Coronary artery (tissue), 2 donors: ENCODE data around the gene FAM72A.
A peak's percentile ranks its signal among the peaks of the same experiment; 100 is the strongest.
"Not testable (repeated sequence)": the region's sequence is repeated elsewhere in the genome, so short reads cannot be mapped to it uniquely, and the experiment has no call there.

Experiments used
- DNase-seq: peaks from one replicate; pipeline ENCODE4 v3.0.0-alpha.2; 2017; ENCODE audit warnings: low spot score
- H3K27ac ChIP-seq, 2 donors: fragments of 200-600 bp; sonication (generic); one replicate each; pipeline ENCODE4 v1.5.1; 2016 to 2019
- H3K4me3 ChIP-seq: fragments of 200-600 bp; sonication (generic); 2 replicates; pipeline ENCODE4 v1.5.1; 2016; ENCODE audit warnings: mild to moderate bottlenecking, moderate library complexity

The FAM72A gene

DNA sequence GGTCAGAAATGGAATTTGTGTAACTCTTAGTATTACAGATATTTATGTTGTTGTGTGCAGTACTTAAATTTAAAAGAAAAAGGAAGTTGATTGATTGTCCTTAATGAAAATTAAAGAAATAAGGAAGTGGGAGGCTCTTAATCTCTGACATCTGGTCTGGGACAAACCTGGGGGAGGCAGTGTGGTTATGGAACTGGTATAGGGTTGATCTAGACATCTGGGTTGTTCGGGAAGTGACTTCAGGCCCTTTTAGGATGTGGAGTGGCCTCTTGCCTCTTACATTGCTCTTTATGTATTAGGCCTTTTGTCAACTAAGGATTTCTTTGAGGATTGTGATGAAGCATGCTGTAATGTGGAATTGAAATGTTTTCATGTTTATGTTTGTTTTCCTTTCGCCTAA lies 16.1 kb upstream of the FAM72A start:
- not testable (repeated sequence) for H3K27ac ChIP-seq, H3K4me3 ChIP-seq, DNase-seq

DNA sequence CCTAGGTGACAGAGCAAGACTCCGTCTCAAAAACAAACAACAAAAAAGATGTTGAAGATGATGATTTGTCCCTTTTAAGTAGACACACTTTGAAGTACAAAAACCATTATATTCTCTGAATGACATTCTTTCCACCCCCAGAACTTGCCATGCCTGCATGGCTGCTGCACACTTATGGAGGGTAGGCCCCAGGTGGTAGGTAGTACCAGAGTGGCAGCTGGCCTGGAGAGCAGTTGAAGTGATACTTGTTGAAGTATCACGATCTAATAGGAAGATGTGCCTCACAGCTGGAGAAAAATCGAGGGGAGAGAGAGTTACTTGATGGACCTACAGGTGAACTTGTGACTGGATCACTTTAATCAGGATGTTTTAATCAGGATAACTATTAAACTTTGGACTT lies 15.6 kb upstream of the FAM72A start:
- DNase-seq, H3K4me3 ChIP-seq: not testable (repeated sequence)

DNA sequence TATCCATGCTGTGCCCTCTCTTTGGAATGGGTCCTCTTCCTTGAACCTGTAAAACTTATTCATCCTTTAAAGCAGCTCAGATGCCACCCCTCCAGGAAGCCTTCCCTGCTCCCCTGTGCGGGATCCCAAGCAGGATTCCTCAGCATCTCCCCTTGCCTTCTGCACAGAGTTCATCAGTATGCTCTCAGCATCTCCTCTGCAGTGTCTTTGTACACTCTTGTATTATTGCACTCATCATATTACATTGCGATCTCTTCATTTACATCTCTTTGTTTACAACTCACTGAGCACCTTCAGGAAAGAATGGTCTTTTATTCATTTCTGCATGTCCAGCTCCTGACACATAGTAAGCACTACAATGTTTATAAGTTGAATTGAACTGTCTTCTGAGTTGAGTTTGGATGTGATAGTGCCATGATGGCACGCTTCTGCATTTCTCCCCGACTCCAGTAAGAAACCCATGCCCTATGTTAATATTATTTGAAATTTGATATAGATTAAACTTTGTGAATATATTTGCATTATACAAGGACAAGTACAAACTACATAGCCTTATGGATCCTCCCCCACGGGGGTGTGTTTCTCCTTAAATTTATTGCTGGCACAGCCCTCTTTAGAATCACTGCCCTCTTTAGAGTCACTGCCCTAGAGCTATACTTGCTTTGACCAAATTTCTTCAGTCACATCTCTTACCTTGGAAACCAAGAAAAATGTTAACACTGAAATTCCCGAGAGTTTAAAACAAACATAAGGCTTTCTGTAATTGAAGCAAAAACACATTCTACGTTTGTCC lies 13.2 kb upstream of the FAM72A start:
- H3K27ac ChIP-seq, DNase-seq, H3K4me3 ChIP-seq: not testable (repeated sequence)

More for the DNA sequence above, 15.6 kb upstream of the FAM72A start:
- not testable (repeated sequence) for H3K27ac ChIP-seq

DNA sequence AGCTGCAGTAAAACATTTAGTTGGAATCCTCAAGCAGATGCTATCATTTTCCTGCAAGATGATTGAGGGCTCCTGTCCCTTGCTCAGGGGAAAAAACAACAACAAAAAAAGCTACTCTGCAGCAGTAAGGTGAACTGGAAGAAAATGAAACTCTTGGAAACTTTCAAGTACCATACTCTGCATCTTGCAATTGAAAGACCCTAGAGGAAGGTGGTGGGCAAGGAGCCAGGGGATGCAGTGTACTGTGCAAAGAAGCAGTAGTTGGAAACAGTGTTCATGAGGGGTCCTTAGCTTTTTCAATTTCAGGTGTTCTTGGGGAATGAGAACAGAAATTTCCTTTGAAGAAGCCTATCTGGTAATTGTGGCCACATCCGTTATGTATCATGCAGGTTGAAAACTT lies 8.2 kb upstream of the FAM72A start:
- DNase-seq, H3K27ac ChIP-seq, H3K4me3 ChIP-seq: not testable (repeated sequence)

DNA sequence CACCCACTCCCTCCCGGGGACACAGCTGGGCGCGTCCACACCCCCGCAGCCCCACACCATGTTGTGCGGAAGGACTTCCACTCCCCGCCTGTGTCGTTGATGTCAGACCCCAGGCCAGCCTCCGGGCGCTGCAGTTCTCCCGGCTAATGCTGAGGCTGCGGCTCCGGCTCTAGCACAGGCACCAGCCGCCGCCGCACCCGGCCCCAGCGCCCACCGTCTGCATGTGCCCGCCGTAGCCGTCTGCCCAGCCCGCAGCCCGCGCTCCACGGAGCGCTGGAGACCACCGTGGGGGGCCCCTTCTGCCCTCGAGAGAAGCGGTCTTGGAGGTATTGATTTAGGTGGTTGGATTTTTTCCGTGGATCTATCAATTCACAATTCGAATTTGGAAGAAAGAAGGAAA lies 2.9 kb upstream of the FAM72A start:
- Histone ChIP-seq H3K27ac (peak overlapping the region in 1 of 2 donors; percentile 56), H3K4me3 (peak overlapping the region; percentile 60)
- not testable (repeated sequence) for DNase-seq

DNA sequence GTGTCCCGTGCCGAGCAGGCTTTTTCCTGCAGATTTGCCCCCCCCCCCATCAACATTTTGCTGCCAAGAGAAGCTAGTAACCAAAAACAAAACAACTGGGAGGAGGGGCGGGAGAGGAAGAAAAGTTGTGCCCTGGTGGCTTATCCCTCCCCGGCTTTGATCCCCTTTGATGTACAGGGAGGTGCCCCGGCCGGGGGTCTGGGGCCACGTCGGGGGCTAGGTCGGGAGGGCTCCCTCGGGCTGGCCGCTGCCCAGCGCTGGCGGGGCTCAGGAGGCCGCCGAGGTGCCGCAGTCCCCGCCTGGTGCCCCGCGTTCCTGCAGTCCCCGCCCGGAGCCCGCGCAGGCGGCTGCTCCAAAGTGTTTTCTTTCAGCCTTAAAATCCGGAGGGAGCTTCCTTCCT lies 2.2 kb upstream of the FAM72A start:
- DNase-seq, result peak; percentile 64
- peak overlapping the region; percentile 76 for H3K4me3 ChIP-seq
- peak overlapping the region in 1 of 2 donors; percentile 89 for H3K27ac ChIP-seq

DNA sequence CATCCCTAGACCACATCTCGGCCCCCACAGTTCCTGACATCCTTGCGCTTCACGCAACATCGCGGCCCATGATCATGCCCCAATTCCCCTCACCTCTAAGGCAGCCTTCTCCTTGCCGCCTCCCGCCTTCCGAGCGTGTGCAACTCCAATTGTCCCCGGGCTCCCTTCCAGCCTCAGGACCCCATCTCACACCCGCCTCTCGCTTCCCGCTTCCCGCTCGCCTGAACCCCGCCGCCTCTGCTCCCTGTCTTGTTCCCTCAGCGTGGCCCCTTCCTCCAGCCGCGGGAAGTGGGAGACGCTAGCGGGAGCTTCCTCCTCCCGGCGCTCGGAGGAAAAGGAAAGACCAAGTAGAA lies 1.5 kb upstream of the FAM72A start:
- H3K27ac ChIP-seq, result peak overlapping the region in 1 of 2 donors; percentile 84
- DNase-seq, result not testable (repeated sequence)
- H3K4me3 ChIP-seq, result peak overlapping the region; percentile 66

DNA sequence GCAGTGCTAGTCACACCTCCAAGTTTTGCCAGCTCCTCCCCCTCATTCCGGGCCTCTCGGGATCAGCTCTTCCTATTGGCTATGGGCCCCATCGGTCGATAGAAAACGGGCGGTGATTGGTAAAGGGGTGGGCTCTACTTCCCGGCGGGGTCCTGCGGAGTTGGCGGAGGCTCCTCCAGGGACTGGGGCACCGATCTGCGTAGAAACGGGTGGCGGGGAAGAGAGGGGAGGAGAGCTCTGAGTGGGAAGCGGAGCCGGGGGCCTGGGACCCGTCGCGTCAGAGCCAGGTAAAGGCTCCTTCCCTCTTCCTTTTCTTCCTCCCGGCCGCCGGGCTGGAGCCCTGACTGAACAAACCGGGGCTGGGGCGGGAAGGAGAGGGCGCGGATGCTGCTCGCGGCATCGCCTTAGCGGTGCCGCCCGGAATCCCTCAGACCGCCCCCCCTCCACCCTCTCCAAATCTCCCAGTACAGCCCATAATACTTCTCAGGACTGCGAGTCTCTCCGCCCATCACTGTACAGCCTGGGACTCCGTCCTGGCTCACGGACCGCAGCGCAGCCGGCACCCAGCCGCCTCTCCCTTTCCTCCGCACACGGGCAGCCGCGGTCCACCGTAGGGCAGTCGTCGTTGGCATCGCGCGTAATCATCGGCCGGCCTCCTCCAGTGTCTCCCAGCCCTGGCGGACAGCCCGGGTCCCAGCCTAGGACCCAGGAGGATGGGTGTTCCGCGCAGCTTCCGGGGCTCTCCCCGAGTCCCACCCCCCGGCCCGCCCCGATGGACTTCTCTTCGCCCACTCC lies 922 bp upstream of the FAM72A start, which contains the start of gene SRGAP2:
Gene SRGAP2, plus strand, starts transcription at position 178 of the 795 bp plus-strand sequence. CDS start 2,430 bp downstream, outside the sequence.
- Histone ChIP-seq H3K27ac (peak within 1 kb of the TSS; percentile 73 to 95), H3K4me3 (peak within 1 kb of the TSS; percentile 76)
- peak; percentile 75 for DNase-seq

DNA sequence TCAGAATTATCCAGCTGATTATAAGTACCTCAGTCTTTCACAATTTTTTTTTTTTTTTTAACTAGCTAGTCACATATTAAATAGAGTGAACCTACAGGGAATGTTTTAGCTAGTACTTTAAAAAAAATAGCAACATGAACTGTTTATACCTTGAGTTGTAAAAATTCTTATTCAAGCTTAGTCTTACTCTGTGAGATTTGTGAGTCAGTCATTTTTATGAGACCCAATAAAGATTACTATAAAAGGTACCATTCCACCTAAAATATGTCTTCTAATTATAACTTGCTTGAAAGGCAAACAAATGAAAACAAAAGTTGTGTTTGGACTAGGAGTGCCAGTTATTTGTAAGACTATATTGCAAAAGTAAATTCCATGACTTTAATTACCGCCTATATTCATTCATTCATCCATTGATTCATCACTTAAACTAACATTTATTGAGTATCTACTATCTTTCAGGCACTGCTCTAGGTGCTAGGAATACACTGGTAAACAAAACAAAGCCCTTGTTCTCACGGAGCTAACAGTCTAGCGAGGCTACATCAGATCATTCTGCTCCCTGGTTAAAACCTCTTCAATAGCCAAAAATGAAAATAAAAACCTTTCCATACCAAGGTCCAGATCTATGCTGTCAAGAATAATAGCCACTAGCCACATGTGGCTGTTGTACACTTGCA lies 5.8 kb downstream of the FAM72A start:
- not testable (repeated sequence) for DNase-seq, H3K27ac ChIP-seq, H3K4me3 ChIP-seq

DNA sequence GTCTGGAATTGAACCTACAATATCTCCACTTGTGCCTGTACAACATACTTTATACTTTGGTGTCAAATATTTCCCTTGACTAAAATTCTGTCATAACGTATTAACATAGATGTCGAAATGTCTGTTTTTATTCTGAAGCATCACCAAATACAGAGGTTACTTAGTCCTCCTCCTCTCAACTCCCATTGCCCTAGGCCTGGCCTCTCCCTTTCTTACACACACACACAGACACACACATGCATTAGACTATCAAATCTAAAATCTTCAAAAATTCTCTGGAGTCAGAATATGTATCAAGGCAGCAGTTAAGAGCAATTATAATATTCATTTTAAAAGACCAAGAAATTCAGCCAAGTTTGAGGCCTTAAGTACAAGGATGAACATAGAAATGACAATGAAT lies 7.5 kb downstream of the FAM72A start:
- not testable (repeated sequence) for H3K4me3 ChIP-seq, H3K27ac ChIP-seq, DNase-seq

DNA sequence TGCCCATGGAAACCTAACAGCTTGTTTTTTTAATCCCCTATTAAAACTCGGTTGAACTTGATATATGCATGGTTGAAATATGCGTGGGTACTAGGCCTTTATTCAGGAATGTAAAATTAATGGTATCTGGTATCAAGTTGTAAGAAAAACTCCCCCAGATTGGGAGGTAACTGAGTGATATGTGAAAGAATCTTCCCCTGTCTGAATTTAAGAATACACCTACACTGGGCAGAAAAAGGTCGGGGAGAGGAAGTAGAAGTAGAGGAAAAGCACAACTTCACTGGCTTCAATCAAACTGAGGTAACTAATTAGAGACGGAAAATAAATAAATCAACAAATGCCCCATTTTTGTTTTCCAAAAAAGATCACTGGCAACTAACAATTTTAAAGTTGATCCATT lies 15.8 kb downstream of the FAM72A start:
- H3K4me3 ChIP-seq, DNase-seq, H3K27ac ChIP-seq: not testable (repeated sequence)

DNA sequence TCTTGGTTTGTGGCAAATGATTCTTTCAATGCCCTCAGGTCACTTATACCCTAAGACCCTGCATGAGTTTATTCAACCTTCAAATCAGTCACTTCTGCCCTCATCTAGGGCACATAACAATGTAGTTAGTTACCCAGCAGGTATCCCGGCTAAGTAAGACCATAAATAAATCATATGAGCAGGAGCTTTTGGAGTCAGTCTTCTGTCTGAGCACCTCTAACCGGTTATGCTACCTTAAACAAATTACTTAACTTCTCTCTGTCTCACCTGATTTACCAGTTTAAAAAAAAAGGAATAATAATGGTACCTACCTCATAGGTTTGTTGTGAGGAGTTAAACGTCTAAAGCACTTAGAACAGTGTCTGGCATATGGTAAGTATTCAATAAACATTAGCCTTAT lies 16.9 kb downstream of the FAM72A start:
- not testable (repeated sequence) for H3K27ac ChIP-seq, H3K4me3 ChIP-seq

DNA sequence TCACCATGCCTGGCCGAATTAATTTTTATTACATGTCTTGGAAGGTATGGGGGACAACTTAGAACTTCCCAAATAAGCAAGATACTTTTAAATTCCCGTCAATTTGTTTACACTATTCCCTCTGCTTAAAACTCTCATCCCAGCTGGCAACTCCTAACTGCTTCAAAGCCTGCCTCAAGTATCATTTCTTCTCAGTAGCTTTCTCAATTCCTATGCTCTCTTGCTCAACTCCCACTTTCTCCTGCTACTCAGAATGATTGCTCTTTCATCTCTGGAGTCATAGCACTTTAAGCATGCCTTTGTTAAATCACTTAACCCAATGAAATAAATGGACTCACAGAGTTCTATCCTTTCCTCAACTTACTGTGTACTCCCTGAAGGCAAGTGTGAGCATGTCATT lies 18.9 kb downstream of the FAM72A start:
- not testable (repeated sequence) for DNase-seq, H3K27ac ChIP-seq, H3K4me3 ChIP-seq

More for the DNA sequence above, 16.9 kb downstream of the FAM72A start:
- DNase-seq, result not testable (repeated sequence)

DNA sequence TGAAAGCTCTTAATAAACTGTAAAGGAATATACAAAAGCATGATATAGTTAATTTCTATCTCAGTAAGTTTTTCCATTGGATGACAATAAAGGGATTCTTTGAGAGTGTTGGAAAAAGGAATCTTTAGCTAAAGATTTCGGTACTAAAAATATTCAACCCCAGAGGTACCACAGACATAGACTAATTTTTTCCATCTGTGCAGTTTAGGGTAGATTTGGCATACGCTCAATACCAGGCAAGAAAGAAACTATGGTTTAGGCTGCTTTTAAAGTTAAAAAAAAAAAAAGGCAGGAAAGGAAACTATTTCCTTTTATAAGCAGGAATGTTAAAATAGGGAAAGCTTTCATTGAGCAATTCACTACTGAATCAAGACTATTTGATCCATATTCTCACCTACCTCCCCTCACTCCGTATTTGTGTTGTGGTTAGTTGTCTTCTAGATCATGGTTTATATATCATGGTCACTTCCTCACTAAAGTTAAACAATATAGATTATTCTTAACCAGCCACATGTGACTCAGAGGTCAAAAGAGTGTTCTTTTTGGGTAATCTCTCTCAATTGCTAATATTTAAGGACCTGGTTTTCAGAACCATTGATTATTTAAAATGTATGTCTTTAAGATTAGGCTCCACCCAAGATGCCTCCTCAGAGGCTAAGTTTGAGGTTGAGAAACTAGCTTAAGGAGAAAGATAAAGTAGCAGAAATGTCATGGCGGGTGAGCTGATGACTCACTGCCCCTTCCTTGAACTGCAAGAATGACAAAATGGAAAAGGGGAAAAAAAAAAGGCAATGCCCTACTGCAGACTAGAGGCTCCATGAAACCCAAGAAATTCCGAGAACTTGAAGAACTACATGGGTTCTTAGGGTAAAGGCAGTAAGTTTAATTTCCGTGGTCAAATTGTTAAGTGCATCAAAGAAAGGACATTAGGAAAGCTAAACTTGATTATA lies 20.0 kb downstream of the FAM72A start:
- not testable (repeated sequence) for DNase-seq, H3K4me3 ChIP-seq, H3K27ac ChIP-seq

DNA sequence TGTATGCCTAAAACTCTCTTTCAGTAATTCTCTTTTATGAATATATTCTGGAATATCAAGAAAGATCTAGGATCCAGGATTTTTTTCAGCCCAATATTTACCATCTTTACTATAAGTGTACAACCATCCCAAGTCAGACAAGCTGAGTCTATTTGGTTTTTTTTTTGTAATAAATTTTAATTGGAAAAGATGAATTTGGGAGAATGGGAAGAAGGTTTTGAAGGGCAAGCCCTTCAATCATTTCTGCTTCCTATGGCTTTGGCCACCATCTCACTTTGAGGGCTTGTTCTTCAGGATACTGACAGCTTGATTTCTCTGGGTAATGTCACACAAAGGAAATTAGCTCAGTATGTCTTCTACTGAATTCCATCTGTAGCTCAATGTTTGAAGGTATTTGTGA lies 23.0 kb downstream of the FAM72A start:
- not testable (repeated sequence) for DNase-seq, H3K27ac ChIP-seq

DNA sequence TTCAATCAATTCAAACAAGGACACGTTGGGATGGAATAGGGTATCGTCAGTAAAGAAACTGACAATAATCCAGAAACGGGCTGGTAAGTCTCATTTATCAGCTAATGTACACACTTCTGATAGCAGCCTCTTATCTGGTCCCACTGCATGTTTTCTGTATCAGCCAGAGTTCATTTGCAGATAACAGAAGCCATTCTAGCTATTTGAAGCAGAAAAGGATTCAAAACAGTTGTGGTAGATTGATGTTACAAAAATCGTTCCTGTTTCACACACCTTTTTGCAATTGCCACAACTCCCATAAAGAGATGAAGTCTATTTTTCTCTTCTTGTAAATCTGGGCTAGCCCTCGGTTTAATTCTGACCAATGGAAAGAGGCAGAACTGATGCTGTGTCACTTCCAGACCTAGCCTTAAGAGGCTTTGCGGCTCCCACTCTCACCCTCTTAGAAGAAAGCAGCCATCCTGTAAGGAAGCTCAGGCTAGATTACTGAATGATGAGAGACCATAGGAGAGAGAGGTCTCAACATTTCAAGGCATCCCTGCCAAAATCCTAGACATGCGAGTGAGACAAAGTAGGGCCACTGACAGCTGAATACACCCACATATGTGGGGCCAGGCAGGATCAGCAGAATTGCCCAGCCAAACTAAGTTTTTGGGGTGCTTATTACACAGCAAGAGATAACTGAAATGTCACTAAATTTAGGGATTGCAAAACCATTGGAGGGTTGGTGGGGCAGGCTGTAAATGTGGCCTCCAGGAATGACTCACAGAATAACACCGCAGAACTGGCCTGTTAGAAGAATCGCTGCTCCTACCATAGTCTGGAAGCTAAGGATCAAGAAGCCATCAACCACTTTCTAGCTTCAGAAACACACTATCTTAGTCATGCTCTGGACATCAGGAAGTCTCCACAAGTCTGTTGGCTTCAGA lies 24.3 kb downstream of the FAM72A start:
- not testable (repeated sequence) for DNase-seq, H3K27ac ChIP-seq, H3K4me3 ChIP-seq

More for the DNA sequence above, 23.0 kb downstream of the FAM72A start:
- H3K4me3 ChIP-seq, result not testable (repeated sequence)

DNA sequence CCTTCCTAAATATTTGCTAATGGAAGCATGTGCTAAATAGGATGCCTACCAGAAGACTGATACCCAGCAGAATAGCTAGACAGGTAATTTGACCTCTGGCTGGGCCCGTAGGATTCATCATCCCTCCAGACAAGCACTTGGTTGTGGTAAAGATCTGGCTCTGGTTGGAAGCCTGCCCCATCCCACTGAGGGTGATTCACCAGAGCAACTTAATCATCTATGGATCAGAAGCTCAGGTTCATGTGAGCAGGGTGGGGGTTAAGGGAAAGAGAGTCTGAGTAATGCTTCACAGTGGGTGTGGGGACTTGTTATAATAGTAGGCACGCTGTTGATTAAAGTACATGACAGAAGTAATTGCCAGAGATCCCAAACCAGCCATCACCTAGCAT lies 26.5 kb downstream of the FAM72A start:
- H3K27ac ChIP-seq, DNase-seq: not testable (repeated sequence)

More for the DNA sequence above, 26.5 kb downstream of the FAM72A start:
- H3K4me3 ChIP-seq, result not testable (repeated sequence)
